Parathyroid adenoma (tissue), 2 donors: ENCODE data around the gene EMB.
"Not testable (repeated sequence)": the region's sequence is repeated elsewhere in the genome, so short reads cannot be mapped to it uniquely, and the experiment has no call there.

Experiments used
- H2AFZ ChIP-seq: fragments of 300-600 bp; sonication (generic); one replicate; pipeline ENCODE4 v1.7.0; 2017; ENCODE audit warnings: antibody characterized with exemption, mild to moderate bottlenecking
- H3K27ac ChIP-seq: fragments of 300-600 bp; sonication (generic); one replicate; pipeline ENCODE4 v1.7.0; 2017
- H3K27me3 ChIP-seq: fragments of 300-600 bp; sonication (generic); one replicate; pipeline ENCODE4 v1.7.0; 2017; ENCODE audit warnings: low read length; ENCODE audit not compliant: control insufficient read depth, insufficient read depth
- H3K36me3 ChIP-seq: fragments of 300-600 bp; sonication (generic); one replicate; pipeline ENCODE4 v1.7.0; 2017; ENCODE audit warnings: low read length; ENCODE audit not compliant: control insufficient read depth, insufficient read depth
- H3K4me1 ChIP-seq: fragments of 300-600 bp; sonication (generic); one replicate; pipeline ENCODE4 v1.7.0; 2017; ENCODE audit warnings: control low read depth
- H3K4me2 ChIP-seq: fragments of 300-600 bp; sonication (generic); one replicate; pipeline ENCODE4 v1.7.0; 2017; ENCODE audit warnings: low read length
- H3K4me3 ChIP-seq: fragments of 300-600 bp; sonication (generic); one replicate; pipeline ENCODE4 v1.7.0; 2017; ENCODE audit warnings: low read depth, low read length
- H3K79me2 ChIP-seq: fragments of 300-600 bp; sonication (generic); one replicate; pipeline ENCODE4 v1.7.0; 2017; ENCODE audit warnings: control low read depth
- H3K9ac ChIP-seq: fragments of 300-600 bp; sonication (generic); one replicate; pipeline ENCODE4 v1.7.0; 2017; ENCODE audit warnings: mild to moderate bottlenecking
- H3K9me3 ChIP-seq: fragments of 300-600 bp; sonication (generic); one replicate; pipeline ENCODE4 v1.7.0; 2017; ENCODE audit warnings: low read length; ENCODE audit not compliant: control insufficient read depth
- CTCF ChIP-seq: fragments of 300-600 bp; sonication (generic); IDR thresholded peaks from one replicate; pipeline ENCODE4 v1.7.0; 2017; ENCODE audit warnings: antibody characterized with exemption, mild to moderate bottlenecking
- donor health status: primary hyperparathyroidism.

Gene EMB

GRCh38 chr5:50440651-50441492 is at the start of gene EMB:
EMB (minus strand) TSS chr5:50441288; CDS start chr5:50441151, 137 bp downstream.
- Histone ChIP-seq H3K36me3 (no peaks in the 10 kb centered on the region), H3K27ac (peak within 1 kb of the TSS; percentile 92), H3K27me3 (no peaks in the 10 kb centered on the region), H2AFZ (peak within 1 kb of the TSS; percentile 97), H3K4me3 (peak within 1 kb of the TSS; percentile 52), H3K4me1 (peaks cover 2% of the 10 kb centered on the region), H3K9me3 (no peaks in the 10 kb centered on the region), H3K9ac (peak within 1 kb of the TSS; percentile 65), H3K4me2 (peak within 1 kb of the TSS; percentile 72), H3K79me2 (peaks cover 2% of the 10 kb centered on the region)
- TF ChIP-seq CTCF = peak; percentile 50

GRCh38 chr5:50489491-50489890 is 48.4 kb upstream of the EMB start:
- not testable (repeated sequence) for H3K36me3 ChIP-seq, H3K4me3 ChIP-seq, H3K4me2 ChIP-seq, H3K9ac ChIP-seq, H3K9me3 ChIP-seq, H3K79me2 ChIP-seq, H3K4me1 ChIP-seq, H3K27me3 ChIP-seq, H2AFZ ChIP-seq, H3K27ac ChIP-seq

- not testable (repeated sequence) for H3K79me2 ChIP-seq, H3K27ac ChIP-seq, H2AFZ ChIP-seq, H3K9ac ChIP-seq, H3K4me2 ChIP-seq, H3K27me3 ChIP-seq, H3K36me3 ChIP-seq, H3K4me1 ChIP-seq, H3K4me3 ChIP-seq, H3K9me3 ChIP-seq
Measured at GRCh38 chr5:50478790-50479189, 37.7 kb upstream of the EMB start.

GRCh38 chr5:50476549-50476948 is 35.5 kb upstream of the EMB start:
- no peak for TF ChIP-seq CTCF

GRCh38 chr5:50465015-50465414 is 23.9 kb upstream of the EMB start:
- H2AFZ ChIP-seq, H3K27ac ChIP-seq, H3K4me3 ChIP-seq, H3K36me3 ChIP-seq, H3K27me3 ChIP-seq, H3K4me2 ChIP-seq, H3K9me3 ChIP-seq, H3K4me1 ChIP-seq, H3K9ac ChIP-seq, H3K79me2 ChIP-seq: not testable (repeated sequence)

More at GRCh38 chr5:50476549-50476948, 35.5 kb upstream of the EMB start:
- H3K9me3 ChIP-seq = no peaks in the 10 kb centered on the region
- no peak overlapping the region for H3K9ac ChIP-seq
- no peak overlapping the region for H3K4me2 ChIP-seq
- no peaks in the 10 kb centered on the region for H3K27me3 ChIP-seq
- no peaks in the 10 kb centered on the region for H3K4me1 ChIP-seq
- H2AFZ ChIP-seq = no peak overlapping the region
- H3K27ac ChIP-seq = no peak overlapping the region
- no peaks in the 10 kb centered on the region for H3K79me2 ChIP-seq
- H3K4me3 ChIP-seq = no peak overlapping the region
- H3K36me3 ChIP-seq = no peaks in the 10 kb centered on the region

- no peaks in the 10 kb centered on the region for H3K79me2 ChIP-seq
- no peaks in the 10 kb centered on the region for H3K9me3 ChIP-seq
- peaks cover 9% of the 10 kb centered on the region for H3K4me1 ChIP-seq
- H3K4me2 ChIP-seq = no peak overlapping the region
- no peak for TF ChIP-seq CTCF
- no peak overlapping the region for H3K4me3 ChIP-seq
- H2AFZ ChIP-seq = peak overlapping the region; percentile 34
- H3K27ac ChIP-seq = no peak overlapping the region
- H3K27me3 ChIP-seq = no peaks in the 10 kb centered on the region
- no peak overlapping the region for H3K9ac ChIP-seq
- H3K36me3 ChIP-seq = no peaks in the 10 kb centered on the region
Measured at GRCh38 chr5:50463726-50464125, 22.6 kb upstream of the EMB start.
